GM10847 (cell line): Measurements from ENCODE around the gene SLC4A3.

Experiments used
- POLR2A ChIP-seq: IDR thresholded peaks from 2 replicates; pipeline ENCODE4 v1.6.1; 2011; ENCODE audit not compliant: insufficient read length; ENCODE audit errors: extremely low read depth

Gene SLC4A3

DNA sequence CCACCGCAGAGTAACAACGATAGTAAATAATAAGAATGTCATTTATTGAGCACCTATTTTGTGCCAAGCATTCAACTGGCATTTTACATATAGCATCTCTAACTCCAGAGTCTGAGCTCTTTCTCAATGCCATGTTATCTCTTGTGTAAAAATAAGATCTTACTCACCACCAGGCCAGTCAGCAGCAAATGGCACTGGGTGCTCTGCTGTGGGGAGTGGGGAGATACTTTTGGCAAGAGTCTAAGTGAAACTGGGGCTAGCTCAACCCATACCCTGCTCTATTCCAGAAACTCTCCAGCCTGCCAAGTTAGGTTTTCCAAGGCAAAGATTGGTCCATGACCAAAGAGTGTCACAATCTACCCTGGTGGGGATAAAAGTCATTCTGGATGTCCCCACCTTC lies 5.0 kb upstream of the SLC4A3 start:
- TF ChIP-seq POLR2A: no peak

DNA sequence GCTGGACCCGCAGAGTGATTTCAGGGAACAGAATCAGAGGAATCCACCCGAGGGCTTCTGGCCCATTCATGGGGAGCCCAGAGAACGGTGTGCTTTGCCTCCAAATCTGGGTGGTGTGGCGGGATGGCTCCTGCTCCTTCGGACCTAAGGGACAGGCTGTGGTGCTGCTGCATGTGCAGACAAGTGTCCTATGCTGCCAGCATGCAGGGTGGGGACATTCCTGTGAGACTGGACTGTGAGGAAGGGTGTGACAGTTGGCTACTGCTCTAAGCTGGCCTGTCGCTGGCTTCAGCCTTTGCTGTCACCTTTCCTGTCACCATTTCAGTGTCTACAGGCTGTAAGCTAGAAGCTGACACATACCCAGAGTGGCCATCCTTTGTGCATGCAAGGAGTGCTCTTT lies 2.9 kb upstream of the SLC4A3 start:
- TF ChIP-seq POLR2A: no peak

DNA sequence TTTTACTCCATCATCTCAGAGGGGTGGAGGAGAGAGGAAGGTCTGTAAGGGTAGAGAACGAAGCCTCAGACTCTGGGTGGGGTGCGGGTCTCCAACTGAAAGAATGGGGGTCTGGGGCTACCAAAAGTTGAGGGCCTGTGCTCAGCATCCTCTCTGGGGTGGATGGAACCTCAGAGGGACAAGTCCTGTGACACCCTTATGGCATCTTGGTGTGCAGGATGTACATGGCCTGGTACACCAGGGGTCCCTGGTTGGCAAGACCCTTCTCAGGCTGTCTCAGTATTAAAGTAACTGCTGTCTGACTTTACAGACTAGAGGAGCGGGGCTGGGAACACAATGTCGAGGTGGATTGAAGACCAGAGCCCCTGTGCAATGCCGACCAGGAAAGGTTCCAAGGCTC lies 2.3 kb upstream of the SLC4A3 start:
- no peak for TF ChIP-seq POLR2A

DNA sequence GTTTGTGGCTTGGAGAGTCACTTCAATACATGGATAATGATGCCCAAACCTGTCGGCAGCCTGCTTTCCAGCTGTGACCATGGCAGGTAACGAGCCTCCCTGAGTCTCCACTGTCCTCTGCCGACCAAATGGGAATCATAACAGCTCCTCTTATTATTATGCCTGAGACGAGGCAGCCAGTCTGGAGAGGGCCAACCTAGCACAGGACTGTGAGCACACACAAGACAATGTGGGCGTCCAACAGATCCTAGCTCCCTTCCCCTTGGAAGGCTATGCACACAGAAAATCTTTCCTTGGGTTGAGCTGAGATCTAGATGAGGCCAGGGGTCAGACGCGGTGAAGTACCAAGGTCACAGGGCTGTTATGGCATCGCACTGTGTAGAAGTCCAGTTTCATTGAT lies 890 bp upstream of the SLC4A3 start:
- no peak for TF ChIP-seq POLR2A

DNA sequence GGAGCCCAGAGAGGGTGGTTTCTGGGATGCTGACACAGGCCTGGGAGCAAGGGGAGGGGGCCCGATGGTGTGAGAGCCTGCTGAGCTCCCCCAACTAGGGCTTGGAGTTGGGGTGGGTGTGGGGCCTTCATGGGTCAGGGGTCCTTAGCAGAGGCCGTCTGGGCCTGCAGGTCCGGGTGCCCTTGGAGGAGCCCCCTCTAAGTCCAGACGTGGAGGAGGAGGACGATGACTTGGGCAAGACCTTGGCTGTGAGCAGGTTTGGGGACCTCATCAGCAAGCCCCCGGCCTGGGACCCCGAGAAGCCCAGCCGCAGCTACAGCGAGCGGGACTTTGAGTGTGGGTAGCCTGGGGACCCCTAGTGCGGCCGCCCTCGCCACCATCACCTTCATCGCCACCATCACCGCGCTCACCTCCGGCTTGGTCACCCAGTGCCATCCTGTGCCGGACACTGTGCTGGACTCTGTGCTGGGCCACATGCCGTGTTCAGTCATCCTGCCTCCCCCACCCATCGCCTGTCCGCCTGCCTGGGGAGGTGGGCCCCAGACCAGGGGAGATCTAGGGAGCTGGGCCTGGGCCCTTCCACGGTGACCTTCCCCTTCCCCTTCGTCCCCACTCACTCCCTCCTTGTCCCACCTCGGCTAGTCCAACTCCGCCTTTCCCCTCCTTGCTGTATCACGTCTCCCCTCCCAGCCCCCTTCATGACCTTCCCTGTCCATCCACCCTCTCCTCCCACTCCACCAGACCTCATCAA lies 980 bp downstream of the SLC4A3 start:
- no peak for TF ChIP-seq POLR2A

DNA sequence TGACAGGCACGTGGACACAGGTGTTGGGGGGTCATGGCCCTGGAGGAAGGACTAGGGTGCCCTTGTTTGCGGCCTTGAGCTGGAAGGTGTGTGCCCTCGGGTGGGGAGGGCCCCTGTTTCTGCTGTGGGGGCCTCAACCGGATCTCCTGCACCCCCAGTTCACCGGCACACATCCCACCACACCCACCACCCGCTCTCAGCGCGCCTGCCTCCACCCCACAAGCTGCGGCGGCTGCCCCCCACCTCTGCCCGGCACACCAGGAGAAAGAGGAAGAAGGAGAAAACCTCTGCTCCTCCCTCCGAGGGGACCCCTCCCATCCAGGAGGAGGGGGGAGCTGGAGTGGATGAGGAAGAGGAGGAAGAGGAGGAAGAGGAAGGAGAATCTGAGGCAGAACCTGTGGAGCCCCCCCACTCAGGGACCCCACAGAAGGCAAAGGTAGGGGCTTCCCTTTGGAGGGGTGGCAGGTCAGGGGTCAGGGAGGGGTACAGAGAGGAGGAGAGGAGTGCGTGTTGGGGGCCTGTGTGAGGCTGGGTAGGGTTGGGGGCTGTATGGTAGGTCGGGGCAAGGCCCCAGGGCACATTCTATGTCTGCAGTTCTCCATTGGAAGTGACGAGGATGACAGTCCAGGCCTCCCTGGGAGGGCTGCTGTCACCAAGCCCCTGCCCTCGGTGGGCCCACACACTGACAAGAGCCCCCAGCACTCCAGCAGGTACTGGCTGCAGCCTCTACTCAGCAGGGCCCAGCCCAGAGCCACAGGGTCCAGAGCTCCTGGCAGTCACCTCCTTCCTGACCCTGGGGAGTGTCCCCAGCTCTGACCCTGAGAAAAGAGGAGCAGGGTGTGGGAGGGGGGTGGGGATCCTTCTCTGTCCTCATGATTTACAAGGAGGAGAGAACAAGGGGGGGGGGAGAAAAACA lies 1.8 kb downstream of the SLC4A3 start:
- no peak for TF ChIP-seq POLR2A

DNA sequence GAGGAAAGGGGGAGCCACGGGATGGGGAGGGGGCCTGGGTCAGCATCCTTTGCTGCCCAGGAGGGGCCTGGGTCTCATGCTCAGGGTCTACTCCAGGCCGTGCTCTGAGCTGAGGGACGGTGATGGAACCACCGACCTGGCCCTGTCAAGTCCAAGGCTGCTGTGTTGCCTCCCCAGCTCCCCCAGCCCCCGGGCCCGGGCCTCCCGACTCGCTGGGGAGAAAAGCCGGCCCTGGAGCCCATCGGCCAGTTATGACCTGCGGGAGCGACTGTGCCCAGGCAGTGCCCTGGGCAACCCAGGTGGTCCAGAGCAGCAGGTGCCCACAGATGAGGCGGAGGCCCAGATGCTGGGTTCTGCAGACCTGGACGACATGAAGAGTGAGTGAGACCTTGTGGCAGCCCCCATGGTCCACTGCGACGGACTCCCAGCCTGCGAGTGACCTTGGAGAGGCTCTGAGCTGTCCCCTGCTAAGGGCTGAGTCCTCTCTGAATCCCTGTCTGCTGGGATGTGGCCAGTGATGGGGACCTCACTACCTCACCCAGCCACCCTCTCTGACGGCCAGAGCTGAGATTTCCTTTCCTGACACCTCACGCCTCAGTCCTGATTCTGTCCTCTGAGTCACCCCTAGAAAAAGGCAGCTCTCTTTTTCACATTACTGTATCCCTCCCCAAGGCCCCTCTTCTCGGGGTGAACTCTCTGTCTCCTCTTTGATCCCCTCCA lies 2.7 kb downstream of the SLC4A3 start:
- TF ChIP-seq POLR2A: no peak

DNA sequence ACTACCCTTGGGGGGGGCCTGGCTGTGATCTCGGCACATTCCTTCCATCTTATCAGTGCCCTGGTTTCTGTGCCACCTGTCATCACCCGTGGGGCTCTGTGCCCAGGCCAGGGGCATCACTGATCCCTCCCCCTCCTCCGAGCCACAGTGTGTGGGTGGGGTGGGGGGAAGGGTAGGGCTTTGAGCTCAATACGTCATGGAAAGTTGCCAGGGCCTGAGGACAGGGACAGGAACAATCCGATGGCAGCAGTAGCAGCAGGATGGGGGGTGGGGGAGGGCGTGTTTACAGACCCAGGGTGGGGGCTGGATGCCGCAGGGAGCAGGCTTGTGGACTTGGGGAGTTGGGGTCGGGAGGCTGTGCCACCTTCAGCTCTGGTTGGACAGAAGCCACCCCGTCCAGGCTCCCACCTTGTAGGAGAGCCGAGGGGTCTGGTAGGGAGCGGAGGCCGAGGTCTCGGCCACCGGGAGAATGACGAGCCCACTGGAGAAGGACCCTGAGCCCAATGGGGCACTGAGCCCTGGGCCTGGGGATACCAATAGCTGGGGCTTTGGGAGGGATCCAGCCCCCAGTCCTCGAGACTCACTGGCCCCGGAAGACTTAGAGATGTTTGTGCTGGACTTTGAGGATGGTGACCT lies 3.5 kb downstream of the SLC4A3 start:
- TF ChIP-seq POLR2A: no peak

DNA sequence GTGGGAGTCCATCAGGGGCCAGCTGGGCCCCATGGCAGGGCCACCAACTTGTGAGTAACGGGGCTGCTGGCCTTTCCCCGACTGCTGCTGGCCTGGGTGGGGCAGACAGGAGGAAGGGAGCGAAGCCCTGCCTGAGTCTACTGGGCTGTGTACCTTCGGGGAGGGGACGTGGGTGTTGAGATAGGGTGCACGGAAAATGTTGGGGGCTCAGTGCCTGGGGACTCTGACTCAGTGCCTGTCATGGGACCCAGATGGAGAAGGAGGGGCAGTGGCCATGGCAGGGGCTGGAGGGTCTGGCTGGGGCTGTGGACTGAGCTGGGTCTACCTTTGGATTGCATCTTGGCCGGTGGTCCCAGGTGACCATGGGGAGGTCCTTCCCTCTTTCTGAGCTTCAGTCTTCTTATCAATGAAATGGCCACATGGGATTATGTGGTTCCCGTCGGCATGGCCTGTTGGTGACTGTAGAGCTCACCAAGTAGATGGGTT lies 4.0 kb downstream of the SLC4A3 start:
- TF ChIP-seq POLR2A: no peak

DNA sequence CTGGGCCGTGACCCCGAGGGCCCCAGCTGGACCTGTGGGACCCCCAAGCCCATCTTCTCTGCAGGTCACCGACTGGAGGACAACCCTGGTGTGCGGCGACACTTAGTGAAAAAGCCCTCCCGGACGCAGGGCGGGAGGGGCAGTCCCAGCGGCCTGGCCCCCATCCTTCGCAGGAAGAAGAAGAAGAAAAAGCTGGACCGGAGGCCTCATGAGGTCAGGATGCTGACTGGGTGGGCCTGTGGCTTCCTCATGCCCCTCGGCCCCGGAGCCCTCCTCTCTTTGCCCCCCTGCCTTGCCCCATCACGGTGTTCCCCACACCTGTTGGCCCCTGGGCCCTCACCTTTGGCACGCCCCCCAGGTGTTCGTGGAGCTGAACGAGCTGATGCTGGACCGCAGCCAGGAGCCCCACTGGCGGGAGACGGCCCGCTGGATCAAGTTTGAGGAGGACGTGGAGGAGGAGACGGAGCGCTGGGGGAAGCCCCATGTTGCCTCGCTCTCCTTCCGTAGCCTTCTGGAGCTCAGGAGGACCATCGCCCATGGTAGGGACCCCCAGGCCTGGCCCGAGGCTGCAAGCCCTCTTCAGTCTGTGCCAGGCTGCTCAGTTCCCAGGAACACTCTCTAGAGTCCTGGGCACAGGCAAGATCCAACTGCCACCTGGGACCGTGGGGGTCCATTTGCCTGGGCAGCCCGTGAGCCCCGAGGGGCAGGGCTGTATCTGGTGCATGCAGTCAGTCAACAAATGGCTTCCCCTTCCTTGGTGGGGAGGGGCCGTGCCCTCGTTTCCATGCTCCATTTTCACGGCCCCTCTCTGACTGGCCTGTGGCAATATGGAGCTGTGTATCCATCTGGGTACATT lies 4.7 kb downstream of the SLC4A3 start:
- TF ChIP-seq POLR2A: no peak

DNA sequence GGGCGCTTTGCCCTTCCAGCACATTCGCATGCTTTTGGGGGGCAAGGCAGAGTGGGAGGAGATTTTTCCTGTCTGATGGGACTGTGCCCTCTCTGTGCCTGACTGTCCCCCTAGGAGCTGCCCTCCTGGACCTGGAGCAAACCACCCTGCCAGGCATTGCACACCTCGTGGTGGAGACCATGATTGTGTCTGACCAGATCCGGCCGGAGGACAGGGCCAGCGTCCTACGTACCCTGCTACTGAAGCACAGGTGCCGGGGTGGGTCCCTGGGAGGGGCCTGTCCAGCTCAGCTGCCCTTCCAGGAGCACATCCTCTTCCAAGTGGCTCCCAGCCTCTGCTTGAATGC lies 5.3 kb downstream of the SLC4A3 start:
- no peak for TF ChIP-seq POLR2A

DNA sequence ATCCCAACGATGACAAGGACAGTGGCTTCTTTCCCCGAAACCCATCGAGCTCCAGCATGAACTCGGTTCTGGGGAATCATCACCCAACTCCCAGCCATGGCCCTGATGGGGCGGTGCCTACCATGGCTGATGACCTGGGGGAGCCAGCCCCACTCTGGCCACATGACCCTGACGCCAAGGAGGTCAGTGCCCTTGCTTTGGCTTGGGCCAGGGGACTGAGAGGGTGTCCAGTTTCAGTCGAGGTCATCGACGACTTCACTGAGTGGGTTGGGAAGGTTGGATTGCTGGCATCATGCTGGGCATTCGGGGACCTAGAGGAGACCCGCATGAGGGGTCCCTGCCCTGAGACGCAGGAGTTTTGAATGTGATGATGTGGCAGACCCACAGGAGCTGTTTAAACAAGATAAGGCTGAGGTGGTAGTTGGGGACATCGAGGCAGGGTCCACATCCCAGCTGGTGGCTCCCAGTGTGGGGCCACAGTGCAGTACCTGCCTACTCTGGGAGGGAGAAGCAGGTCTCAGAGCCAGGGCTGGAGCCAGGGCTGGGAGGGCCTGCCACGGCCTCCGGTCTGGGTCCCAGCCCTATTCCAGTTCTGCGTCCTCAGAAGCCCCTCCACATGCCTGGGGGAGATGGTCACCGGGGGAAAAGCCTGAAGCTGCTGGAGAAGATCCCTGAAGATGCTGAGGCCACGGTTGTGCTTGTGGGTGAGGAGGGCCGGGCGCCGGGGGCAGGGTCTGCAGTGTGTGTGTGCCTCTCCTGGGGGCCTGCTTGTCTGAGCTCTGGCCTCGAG lies 6.0 kb downstream of the SLC4A3 start:
- no peak for TF ChIP-seq POLR2A

DNA sequence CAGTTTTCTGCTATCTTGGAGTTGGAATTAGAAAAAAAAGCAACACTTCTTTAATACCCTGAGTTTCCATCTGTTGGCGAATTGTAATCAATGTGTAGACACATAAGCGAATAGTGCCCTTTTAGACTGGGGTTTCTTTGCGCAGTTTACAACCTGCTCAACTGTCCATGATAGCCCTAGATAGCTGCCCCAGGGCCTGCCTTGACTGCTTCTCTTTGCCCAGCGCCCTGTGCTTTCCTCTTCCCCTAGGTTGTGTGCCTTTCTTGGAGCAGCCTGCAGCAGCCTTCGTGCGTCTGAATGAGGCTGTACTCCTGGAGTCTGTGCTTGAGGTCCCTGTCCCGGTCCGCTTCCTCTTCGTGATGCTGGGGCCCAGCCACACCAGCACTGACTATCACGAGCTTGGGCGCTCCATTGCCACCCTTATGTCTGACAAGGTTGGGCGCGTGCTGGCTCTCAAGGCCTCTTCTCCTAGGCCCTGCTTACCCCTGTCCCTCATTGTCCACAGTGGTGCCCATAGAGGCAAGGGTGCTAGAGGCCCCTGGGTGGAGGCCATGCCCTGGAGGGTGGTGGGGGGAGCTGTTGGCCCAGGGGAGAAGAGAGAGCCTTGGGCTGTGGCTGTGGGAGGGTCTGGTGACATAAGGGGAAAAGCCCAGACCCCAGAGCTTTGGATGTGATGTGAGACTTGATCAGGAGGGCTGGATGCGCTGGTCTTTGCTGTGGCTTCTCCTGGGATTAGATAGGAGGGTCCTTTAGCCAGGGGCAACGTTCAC lies 6.9 kb downstream of the SLC4A3 start:
- no peak for TF ChIP-seq POLR2A
